Measurements from ENCODE around the gene SH3RF1. TPM values are rescaled to one million over a fixed set of nuclear protein-coding genes. Genes with fewer than 3 reads are reported as not detected.

SH3RF1 gene
- total RNA-seq, 1 donor from 2014 or later = 20.4 TPM

DNA sequence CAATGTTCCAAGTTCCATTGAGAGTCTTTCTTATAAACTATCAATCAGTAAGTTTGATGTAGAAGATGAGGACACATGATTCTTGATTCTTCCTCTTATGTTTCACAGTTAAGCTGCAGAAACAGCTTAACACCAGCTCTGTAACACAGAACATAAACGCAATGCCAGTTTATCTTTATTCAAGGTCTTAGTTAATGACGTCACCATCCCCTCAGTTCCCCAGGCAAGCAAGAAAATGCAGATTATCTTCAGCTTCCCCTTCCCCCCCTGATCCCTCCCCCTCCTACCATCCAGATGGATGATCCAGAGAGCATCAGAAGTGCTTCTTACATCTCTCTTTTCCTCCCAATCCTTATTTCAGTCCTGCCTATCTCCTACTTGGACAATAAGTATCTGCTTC lies 4.4 kb upstream of the SH3RF1 start:
- no peak for DNase-seq

DNA sequence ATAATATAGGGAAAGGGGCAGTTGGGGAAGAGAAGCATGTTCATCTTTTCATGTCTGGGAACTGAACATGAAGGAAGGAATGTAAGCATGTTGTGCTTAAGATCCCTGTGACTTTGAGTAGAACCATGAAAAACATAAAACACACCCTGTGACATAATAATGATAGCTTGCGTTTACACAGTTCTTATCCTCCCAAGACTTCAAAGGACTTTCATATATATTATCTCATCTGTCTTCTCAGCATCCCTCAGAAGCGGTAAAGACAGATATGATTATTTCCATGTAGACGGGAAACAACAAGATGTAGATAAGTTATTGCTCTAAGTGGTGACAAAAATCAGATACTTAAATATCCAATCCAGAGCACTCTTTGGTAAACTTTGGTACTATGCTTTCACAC lies 3.3 kb upstream of the SH3RF1 start:
- DNase-seq = no peak

DNA sequence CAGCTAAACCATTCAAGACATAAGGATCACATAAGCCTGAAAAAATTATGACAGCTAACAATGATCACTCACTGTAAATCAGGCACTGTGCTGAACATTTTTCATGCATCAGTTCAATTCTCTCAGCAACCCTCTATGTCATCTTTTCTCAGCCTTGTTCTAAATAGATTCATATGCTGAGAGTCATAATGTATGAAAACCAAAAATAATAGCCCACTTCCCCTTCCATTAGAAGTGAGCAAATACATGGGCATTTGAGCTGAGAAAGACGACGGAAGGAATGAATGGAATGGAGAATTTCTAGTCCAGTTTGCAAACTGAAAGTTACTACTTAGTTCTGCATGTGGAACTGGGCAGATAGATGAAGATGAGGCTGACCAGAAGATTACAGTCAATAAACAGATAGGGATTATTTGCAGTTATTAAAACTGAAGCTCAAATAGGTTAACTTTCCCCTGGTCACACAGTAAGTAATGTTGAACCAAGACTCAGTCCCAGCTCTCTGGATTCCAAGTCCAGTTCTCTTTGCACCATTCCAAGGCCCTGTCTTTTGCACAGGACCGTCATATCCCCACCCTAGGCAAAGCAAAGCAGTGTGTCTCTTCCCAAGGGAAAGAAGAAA lies 1.6 kb upstream of the SH3RF1 start:
- DNase-seq = peak; percentile 85

DNA sequence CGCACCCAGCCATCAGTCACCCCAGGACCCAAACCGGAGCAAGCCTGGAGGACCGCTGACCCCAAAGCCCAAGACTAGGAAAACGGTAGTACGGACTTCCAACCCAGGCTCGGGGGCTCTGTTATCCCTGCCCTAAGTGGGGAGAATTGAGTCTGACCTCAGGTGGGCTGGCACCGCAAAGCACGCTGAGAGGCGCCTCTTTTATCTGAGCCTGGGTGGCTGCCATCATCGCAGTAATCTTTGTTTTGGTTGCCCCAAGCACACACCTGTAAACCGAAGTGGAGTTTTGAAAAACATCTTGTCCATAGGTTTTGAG lies 894 bp upstream of the SH3RF1 start:
- DNase-seq = no peak

DNA sequence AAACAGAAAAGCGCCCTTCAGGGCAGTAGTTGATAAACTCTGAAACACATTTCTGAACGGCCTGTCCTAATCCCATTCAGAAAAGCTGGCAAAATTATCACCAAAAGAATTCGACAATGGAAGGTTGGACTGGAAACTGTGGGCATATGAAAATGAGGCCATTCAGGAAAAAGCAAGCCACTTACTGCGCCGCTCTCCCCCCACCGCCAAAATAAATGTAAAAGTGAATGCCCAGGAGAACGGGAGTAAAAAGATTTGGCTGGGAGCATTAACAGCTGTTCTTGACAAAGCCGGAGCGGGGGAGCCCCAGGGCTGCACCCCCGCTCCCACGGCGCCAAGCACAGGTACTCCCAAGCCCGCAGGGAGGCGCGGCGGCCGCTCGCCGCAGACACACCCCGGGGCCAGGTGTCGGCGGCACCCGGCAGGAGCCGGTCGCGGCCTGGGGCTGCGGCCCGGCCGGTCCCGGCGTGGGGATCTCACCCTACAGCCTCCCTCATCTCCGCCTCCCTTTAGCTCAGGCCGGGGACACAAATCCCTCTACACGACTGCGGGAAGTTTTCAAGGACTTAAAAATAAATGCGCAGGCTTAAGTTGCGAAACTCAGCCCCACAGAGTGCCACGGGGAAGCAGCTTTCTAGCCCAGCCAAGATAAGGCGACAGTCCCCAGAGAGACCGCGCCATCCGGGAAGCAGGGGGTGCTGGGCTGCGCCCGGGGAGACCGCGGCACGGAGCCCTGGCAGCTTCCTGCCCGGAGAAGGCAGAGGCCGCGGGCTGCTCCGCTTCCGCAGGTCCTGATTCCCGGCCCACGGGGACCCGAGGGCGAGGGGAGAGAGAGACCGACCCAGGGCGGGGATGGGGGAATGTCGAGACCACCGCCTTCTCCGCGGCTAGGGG lies 593 bp downstream of the SH3RF1 start:
- peak; percentile 48 for DNase-seq

DNA sequence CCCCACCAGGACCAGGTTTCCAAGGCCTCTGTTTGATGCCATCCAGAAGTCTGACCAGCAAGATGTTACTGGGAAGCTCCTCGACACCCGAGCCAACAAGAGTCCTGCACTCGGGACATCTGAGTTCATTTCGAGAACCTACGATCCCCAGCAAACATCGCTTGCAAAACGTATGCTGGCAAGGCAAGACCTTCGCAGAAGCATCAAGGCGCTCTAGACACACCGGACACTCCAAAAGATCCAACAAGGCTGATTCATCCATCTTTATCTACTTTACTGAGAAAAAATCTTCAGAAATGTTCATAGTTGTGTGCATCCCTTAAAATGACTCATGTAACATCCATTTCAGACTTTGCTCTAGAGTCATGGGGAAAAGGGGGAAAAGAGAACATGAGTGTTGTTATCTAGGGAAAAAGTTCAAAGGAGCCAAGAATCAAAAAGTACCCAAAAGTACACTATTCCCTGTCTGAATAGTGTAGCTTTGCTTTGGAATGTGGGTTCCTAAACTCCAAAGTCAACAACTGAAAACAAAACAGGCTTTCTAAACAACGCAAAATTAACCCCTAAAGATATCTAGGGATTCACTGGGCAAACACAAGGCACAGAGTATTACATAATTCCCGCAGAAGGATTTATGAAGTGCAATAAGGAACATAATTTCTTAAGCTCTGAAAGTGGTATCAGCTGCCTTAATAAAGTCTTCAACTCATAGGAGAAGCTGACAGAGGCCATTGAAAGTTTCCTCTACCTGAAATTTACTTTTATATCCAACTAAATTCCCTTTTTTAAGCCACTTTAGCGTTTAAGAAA lies 1.6 kb downstream of the SH3RF1 start:
- peak; percentile 26 for DNase-seq

DNA sequence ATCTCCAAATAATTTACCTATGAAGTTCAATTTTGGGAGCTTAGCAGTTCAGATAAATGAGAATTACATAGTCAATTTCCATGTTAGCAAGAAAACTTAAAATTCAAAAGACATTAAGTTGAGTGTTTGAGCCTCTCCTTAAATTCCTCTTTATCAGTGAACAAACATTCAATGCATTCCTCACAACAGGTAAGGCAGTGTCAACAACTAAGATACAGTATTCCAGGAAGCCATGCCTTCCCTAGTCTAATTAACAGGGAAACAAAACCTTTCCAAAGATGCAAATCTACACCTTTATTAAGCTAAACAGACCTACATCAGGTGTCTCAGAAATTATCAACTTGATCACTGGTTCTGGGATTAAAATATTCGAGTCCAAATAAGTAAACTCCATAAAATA lies 3.7 kb downstream of the SH3RF1 start:
- no peak for DNase-seq

DNA sequence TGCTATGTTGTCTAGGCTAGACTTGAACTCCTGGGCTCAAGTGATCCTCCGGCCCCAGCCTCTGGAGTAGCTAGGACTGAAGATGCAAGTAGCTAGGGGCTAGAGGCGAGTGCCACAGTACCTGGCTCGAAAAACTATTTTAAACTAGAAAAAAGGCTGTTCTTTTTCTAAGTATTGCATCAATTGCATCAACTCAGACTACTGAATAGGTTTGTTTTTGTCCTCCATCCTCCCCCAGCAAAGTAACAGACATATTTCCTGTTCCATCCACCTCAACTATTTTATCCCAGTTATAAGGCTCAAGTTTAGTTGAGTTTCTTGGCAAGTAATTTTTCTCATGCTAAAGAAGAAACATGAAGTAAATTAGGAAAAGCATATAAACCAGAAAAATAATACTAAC lies 4.1 kb downstream of the SH3RF1 start:
- DNase-seq = no peak

DNA sequence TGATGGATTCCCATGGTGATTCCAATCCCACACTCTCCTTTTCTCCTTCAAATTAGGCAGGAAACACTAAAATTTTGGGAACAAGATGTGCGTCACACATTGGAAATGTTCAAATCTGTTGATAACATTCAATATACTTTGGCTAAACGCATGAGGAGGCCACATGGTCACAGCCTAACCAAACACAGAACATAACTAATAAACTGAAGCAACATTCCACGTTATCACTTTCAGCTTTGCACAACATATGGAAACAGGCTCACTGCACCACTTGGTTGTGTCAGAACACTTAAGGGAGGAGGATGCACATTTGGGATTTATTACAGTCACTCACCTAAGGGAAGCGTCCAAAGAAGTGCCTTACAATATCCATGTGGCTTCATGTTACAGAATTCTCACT lies 4.7 kb downstream of the SH3RF1 start:
- DNase-seq = no peak

DNA sequence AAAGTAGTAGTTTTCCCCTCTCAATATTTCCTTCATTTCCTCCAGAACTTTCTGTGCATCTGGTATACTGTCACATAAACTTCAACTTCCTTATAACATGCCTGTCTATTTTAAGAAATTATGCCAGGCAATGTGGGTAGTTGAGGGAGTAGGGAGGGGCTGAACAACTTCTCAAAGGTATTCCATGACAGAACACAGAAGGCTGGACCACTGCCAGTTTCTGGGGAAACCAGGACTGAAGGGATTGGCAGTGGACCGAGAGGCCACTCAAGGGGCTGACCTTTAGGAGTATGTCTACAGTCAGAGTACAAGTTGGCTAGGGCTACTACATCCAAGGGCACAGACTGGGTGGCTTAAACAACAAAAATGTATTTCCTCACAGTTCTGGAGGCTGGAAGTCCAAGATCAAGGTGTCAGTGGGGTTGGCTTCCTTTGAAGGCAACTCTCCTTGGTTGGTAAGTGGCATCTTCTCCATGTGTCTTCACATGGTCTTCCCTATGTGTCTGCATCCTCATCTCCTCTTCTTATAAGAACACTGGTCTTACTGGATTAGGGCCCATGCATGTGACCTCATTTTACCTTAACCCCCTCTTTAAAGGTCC lies 6.9 kb downstream of the SH3RF1 start:
- DNase-seq = no peak

DNA sequence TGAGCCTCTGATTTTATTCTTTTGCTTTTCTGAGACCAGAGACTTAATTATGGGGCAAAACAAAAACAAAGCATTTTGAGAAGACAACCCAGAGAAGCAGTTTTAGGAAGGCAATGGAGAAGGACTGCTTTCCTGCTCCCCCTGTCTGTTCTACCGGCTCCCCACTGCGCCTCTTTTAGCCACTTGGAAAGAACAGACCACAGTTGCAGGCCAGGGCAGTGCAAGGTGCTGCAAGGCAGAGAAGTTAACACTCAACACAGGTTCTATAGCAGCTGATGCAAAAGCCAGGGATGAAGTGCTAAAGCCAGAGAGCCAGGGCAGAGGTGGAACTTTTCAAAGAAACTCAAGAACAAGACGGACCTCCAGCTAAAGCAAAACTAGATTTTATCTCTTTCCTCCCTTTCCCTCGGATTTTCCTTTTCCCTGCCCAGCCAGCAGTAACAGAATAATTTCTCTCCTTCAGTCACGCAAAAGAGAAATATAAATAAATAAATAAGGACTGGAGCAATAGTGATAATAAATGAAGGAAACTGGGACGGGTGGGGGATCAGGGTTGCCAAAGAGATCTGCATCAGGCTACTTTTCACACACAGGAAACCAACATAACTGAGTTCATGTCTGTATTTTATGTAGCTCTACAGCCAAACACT lies 10.4 kb downstream of the SH3RF1 start:
- DNase-seq = no peak

DNA sequence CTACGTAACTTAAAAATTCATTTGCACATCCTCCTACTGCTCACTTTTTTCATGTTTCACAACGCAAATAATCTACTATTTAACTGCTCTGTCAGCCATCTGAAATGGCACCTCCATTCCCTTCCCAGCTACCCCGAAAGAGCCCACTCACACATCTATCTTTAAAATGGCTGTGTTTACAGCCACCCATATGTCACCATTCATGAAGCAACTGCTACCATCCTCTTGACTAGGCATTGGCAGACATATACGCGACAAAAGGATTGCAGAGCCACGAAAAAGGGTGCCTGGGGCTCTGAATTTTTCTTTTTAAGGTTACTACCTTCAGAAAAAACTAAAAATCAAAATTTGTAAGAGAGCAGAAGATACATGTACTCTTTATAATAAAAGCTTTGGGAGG lies 11.5 kb downstream of the SH3RF1 start:
- DNase-seq = no peak

DNA sequence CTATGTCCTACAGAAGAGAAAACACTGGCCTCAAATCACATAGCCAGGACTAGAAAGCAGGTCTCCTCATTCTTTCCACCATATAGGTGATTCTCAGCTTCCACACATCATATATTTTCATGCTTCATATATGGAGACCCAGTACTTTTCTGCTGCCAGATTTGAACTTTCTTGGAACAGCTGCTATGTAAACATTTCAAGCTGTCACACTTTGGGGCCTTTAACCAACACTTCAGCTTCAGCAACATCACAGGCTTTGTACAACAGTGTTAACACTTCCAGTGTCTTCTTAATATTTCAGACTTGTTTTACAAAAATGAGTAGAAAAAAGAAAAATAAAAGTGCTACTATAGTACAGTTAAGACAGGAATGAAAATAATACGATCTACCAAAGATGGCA lies 12.6 kb downstream of the SH3RF1 start:
- no peak for DNase-seq

DNA sequence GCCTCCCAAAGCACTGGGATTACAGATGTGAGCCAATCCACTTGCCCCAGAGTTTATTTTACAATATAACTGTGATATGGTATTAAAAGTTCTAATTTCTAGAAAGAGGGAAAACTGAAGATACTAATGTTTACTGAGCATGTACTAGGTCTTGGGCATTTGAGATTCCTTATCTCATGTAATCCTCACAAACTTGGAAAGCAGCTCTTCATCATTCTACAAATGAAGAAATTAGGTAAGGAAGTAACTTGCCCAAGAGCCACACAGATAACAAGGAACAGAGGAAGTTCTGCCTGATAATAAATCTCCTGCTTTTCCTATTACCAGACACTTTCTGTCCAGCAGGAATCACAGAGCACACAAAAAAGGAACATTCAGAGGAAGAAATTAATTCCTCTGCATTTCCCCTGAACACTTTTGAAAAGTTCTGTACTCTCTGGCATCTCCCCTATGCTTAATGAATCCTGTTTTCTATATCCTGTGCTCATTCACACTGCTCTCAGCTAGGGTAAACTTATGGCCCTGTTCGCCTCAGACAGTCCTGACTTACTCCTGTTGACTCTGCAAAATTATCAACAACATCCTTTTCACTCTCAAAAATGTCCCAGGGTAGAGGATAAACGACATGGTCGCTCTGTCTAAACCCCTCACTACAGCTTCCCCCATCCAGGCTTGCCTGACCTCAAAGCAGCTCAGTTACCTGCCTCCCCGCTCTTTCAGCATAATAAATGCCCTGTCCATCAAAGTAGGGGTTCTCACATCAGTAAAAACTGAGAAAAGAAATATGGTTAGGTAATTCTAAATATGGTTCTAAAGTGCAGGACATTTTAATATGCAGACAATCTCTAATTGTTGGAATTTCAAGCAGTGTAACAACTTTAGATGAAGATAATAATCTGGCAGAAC lies 13.6 kb downstream of the SH3RF1 start:
- no peak for DNase-seq

DNA sequence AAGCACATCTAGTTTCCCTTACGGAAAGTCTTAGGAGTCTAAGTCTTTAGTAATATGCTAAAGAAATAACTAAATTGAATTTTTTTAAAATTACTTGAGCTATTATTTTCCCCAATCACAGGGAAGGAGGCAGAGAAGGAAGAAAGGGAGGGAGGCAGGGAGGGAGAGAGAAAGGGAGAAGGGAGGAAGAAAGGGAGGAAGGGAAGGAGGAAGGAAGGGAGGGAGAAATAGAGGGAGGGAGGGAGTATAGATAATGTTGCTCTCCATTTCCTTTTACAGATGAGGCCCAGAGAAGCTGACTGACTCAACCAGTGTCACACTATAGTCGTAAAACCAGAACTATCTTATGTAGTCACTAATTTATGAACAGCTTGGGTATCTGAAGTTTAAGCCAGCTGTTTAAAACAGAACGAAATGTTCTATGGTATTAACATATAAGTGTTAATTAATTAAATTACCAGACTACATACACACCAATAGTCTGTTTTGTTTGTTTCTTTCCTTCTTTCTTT lies 14.6 kb downstream of the SH3RF1 start:
- DNase-seq = no peak

DNA sequence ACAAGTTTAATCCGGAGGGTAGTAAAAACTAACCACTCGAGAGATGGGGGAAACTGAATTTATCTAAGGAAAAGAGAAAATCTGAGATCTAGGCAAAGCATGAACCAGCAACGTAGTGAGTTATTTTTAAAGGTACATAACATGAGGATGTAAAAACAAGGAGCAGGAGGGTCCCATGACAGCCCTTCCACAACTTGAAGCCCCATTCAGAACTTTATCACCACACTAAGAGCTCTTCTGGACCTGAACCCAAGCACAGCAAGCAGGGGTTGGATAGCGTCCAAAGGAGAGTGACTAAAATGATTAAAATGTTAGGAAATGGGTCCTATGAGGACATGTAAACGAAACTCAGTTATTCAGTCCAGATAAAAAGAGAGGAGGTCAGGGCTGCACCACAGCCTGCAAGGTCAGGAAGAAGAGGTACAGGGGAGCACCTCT lies 16.2 kb downstream of the SH3RF1 start:
- DNase-seq = no peak

DNA sequence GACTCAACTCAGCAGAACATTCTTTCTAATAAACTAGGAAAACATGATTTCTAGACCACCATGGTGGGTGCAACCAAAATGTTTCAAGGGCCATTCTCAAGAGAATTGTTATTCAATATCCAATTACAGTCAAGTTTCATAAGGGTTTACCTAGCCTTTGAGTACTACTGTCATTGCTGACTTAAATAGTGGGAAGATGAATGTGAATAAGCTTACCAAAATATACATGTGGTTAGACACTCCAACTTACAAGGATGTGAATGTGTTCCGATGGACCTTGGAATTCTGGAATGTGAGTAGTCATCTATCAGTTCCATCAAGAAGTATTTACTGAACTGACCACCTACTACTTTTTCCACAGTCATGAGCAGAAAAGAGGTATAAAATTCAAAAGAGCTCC lies 16.9 kb downstream of the SH3RF1 start:
- no peak for DNase-seq

DNA sequence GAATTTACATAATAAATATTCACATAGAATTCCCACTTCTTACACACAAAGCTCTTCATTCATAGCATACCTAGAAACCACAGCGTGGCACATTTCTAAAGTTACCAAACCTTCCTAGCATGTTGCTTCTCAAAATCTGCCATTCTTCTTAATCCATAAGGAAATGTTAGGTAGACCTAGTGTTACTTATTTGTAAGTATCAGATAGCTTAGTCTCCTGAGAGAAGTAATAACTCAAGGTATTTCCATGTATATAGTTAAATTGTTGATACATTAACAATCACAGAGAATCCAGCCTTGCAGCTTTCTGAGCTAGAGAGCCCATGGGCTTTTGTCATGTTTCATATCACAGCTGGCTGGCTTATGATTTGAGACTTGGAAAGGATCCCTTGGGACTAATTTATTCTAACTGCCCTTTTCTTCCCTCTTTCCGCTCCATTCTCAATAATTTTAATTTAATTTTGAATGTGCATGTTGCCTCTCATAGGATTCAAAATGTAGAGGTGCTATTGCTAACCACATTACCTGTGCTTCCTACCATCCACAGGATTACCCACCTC lies 17.6 kb downstream of the SH3RF1 start:
- no peak for DNase-seq

DNA sequence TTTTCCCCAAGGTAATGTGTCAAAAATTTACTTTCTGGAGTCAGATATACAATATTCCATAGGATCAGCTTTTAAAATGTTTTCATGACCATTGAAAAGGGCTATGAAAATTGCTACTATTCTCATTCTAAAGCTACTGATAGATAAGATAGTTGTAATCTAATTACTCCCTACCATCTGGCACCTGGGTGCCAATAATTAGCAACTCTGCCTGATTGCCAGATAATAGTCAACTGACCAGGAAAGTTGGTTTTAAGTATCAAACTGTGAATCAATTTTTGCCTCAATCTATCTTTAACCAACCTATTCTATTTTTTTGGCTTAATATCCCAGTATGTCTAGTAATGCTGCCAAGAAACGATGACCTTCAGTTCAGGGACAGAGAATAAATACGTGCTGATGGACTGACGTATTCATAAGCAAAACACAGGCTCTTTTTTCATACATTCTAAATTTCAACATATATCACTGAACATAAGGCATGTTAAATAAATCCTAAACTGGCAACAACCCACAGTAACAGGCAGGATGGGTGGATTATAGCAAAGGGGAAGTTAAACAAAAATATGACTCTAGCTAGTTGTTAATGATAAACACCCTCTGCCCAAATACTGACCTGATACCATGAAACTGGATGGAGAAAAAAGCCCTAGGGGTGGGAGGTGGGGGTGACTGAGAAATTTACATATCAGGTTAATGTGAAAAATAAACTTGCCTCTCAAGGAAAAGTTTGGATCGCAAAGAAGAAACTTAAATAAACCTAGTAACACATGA lies 18.2 kb downstream of the SH3RF1 start:
- DNase-seq = peak; percentile 40
